ENCODE data around the gene WBP1.
A peak's percentile ranks its signal among the peaks of the same experiment; 100 is the strongest.
"Not testable (repeated sequence)": the region's sequence is repeated elsewhere in the genome, so short reads cannot be mapped to it uniquely, and the experiment has no call there.

Gene WBP1

GRCh38 chr2:74474899-74475298 lies 16.7 kb downstream of the WBP1 start:
- Mint-ChIP-seq H3K36me3 (ENCODE audit: low read depth) (peaks cover 34% of the 10 kb centered on the region), H3K4me1 (ENCODE audit: low read depth) (peaks cover 25% of the 10 kb centered on the region), H3K27ac (peak overlapping the region; percentile 34), H3K27me3 (ENCODE audit: low read depth) (no peaks in the 10 kb centered on the region), H3K4me3 (no peak overlapping the region), H3K9me3 (no peaks in the 10 kb centered on the region)

DNA sequence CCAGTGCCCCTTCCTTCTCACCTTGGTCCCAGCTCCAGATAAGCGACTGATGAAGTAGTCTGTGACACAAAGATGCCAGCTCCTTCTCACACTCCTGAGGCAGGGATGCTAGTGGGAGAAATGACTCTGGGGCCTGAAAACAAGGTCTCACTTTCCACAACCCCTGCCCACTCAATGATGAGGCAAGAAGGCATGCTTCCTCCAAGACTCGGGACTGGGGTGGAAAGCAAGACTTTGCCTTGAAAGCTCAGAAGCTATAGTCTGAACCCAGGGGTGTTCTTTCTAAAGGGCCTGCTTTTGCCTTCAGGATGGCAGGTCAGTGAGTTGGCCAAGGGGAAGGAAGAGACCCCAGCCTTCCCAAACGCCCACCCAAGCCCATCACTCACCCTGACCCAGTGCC lies 23.2 kb downstream of the WBP1 start:
- Mint-ChIP-seq H3K4me1 (ENCODE audit: low read depth) (peaks cover 22% of the 10 kb centered on the region), H3K36me3 (ENCODE audit: low read depth) (peaks cover 29% of the 10 kb centered on the region), H3K27me3 (ENCODE audit: low read depth) (no peaks in the 10 kb centered on the region), H3K9me3 (no peaks in the 10 kb centered on the region), H3K27ac (no peak overlapping the region), H3K4me3 (peak overlapping the region; percentile 100)

DNA sequence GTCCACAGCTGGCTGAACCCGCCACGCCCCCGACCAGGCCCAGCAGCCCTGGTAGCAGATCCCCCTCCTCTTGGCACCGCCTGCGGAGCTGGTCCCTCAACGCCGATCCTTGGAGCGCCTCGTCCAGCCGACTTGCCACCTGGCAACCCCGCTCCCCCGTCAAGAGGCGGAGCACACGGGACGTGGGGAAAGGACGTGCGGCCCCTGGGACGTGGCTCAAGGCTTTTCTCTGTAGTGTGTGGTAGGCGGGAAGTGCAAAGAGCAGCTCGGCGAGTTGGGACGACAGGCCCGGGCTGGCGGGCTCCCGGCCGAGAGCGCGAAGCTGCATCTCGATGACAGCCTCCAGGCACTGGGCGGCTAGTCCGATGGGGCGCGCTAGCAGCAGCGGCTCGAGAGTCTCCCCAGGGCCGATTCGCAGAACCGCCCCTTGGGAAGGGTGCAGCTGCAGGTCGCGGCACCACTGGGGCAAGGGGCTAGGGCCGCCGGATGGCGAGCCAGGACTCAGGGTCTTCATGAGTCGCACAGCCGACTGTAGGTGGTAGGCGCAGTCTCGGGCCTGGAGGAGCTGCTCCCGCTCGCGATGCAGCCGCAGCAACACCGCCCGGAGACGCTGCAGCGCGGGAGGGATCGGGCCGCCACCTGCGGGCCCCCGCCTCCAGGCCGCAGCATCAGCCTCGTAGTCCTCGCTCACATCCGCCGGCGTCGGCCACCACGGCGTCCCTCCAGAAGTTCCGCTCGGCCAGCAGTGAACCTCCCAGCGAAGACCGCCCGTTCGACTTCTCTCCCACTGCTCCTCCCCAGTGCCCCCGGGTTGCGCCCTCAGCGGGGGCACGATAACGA lies 23.9 kb downstream of the WBP1 start:
- H3K27ac Mint-ChIP-seq, result peak overlapping the region; percentile 100

DNA sequence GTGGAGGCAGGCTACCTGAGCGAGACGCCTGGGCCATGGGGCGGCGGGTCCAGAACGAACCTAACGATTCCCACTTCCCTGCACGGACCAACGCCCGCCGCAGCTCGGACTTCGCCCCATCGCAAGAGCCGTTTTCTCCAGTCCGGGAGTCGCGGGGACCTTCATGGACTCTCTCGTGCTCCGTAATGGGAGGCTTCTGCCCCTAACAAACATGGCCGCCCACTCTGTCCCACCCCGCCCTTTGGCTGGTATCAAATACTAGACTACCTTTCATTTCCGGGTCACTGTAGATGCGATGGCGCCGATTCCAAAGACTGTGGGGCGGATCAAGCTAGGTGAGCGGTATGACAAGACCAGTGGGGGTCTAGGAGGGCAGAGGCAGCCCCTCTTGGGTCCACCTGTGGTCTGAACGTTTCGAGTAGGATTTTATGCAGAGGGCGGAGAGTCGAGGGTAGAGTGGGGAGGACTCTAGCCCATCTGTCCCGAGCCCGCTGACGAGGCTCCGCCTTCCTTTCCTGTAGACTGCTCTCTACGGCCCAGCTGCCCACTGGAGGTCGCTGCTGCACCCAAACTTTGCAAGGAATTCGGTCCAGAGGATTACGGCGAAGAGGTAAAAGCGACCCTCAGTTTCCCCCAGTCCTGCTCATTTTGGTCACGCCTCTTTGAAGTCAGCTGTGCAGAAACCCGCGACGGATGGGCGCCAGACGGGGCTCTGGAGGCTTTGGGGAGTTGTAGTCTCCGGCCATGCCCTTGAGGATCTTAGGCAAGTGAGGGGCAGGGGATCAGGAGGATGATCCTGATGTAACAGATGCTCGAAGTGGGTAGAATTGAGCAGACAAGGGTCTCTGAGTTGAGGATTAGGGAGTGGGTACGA lies 24.8 kb downstream of the WBP1 start, which contains the start of the genes CCDC142 and TTC31:
Gene CCDC142 (minus strand): TSS at position 198 of the 874 bp plus-strand sequence. CDS start 161 bp downstream, at position 37.
Gene TTC31 (plus strand): TSS at position 281 of the 874 bp plus-strand sequence. CDS start 15 bp downstream, at position 296.
- Mint-ChIP-seq H3K4me3 (peak within 1 kb of the TSS; percentile 100), H3K36me3 (ENCODE audit: low read depth) (peaks cover 24% of the 10 kb centered on the region), H3K9me3 (no peaks in the 10 kb centered on the region), H3K4me1 (ENCODE audit: low read depth) (peaks cover 22% of the 10 kb centered on the region), H3K27me3 (ENCODE audit: low read depth) (no peaks in the 10 kb centered on the region), H3K27ac (peak within 1 kb of the TSS; percentile 100)

More for the DNA sequence above, 23.9 kb downstream of the WBP1 start:
- Mint-ChIP-seq H3K4me3 (peak overlapping the region; percentile 100), H3K36me3 (ENCODE audit: low read depth) (peaks cover 29% of the 10 kb centered on the region), H3K9me3 (no peaks in the 10 kb centered on the region), H3K27me3 (ENCODE audit: low read depth) (no peaks in the 10 kb centered on the region), H3K4me1 (ENCODE audit: low read depth) (peaks cover 22% of the 10 kb centered on the region)

DNA sequence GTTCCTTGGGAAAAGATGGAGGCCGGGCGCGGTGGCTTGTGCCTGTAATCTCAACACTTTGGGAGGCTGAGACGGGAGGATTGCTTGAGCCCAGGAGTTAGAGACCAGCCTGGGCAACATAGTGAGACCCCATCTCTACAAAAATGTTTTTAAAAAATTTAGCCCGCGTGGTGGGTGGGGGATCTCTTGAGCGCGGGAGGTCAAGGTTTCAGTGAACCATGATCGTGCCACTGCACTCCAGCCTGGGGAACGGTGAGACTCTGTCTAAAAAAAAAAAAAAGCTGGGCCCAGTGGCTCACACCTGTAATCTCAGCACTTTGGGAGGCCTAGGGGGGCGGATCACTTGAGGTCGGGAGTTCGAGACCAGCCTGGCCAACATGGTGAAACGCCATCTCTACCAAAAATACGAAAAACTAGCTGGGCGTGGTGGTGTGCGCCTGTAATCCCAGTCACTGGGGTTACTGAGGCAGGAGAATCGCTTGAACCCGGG lies 25.5 kb downstream of the WBP1 start:
- Mint-ChIP-seq H3K4me1 (ENCODE audit: low read depth) (peaks cover 22% of the 10 kb centered on the region), H3K4me3 (peak overlapping the region; percentile 100), H3K36me3 (ENCODE audit: low read depth) (peaks cover 24% of the 10 kb centered on the region), H3K27ac (peak overlapping the region; percentile 100)
- H3K27me3 Mint-ChIP-seq (ENCODE audit: low read depth); H3K9me3 Mint-ChIP-seq: not testable (repeated sequence)

DNA sequence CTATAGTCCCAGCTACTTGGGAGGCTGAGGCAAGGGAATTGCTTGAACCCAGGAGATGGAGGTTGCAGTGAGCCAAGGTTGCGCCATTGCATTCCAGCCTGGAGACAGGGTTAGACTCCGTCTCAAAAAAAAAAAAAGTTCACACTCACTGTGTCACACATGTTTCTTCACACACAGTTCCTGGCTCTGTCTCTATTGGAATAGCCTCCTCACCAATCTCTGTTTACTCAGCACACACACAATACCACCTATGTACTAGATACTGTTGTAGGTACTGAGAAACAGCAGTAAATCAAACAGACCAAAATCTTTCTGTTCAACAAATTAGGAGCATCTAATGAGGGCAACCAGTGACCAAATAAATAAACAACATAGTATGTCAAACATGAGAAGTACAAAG lies 27.9 kb downstream of the WBP1 start:
- Mint-ChIP-seq H3K27me3 (ENCODE audit: low read depth) (no peaks in the 10 kb centered on the region), H3K36me3 (ENCODE audit: low read depth) (peaks cover 15% of the 10 kb centered on the region), H3K4me3 (no peak overlapping the region), H3K27ac (no peak overlapping the region), H3K4me1 (ENCODE audit: low read depth) (peaks cover 13% of the 10 kb centered on the region), H3K9me3 (no peaks in the 10 kb centered on the region)

DNA sequence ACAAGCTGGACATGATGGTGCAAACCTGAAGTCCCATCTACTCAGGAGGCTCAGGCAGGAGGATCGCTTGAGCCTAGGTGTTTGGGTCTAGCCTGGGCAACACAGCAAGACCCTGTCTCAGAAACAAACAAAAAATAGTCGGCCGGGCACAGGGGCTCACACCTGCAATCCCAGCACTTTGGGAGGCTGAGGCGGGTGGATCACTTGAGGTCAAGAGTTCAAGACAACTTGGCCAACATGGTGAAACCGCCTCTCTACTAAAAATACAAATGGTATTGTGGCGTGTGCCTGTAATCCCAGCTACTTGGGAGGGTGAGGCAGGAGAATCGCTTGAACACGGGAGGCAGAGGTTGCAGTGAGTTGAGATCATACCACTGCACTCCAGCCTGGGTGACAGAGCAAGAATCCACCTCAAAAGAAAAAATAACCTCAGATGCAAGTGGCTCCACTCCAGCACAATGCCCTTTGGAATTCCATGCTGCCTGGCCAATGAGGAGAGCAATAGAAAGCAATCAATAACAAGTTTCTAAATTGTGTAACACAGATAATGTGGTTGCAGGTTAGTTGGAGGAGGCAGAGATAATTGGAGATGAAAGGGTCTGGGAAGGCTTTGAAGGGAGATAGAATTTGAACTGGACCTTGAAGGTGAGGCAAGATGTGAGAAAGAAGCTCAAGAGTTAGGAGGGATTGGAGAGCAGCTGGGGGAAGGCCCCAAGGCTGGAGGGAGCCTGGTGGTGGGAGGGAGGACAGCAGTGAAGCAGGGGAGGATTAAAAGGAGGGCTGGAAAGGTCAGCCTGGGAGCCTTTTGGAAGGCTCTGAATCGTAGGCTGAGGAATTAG lies 30.6 kb downstream of the WBP1 start:
- H3K27me3 Mint-ChIP-seq (ENCODE audit: low read depth), result no peaks in the 10 kb centered on the region
- H3K9me3 Mint-ChIP-seq, result no peaks in the 10 kb centered on the region
- no peak overlapping the region for H3K4me3 Mint-ChIP-seq
- peaks cover 4% of the 10 kb centered on the region for H3K4me1 Mint-ChIP-seq (ENCODE audit: low read depth)
- peak overlapping the region; percentile 49 for H3K27ac Mint-ChIP-seq
- H3K36me3 Mint-ChIP-seq (ENCODE audit: low read depth), result peaks cover 30% of the 10 kb centered on the region

GRCh38 chr2:74489906-74490305 lies 31.7 kb downstream of the WBP1 start:
- H3K27ac Mint-ChIP-seq, result no peak overlapping the region
- no peak overlapping the region for H3K4me3 Mint-ChIP-seq
- H3K27me3 Mint-ChIP-seq (ENCODE audit: low read depth), result no peaks in the 10 kb centered on the region
- peaks cover 36% of the 10 kb centered on the region for H3K36me3 Mint-ChIP-seq (ENCODE audit: low read depth)
- H3K9me3 Mint-ChIP-seq, result no peaks in the 10 kb centered on the region
- H3K4me1 Mint-ChIP-seq (ENCODE audit: low read depth), result peaks cover 5% of the 10 kb centered on the region

DNA sequence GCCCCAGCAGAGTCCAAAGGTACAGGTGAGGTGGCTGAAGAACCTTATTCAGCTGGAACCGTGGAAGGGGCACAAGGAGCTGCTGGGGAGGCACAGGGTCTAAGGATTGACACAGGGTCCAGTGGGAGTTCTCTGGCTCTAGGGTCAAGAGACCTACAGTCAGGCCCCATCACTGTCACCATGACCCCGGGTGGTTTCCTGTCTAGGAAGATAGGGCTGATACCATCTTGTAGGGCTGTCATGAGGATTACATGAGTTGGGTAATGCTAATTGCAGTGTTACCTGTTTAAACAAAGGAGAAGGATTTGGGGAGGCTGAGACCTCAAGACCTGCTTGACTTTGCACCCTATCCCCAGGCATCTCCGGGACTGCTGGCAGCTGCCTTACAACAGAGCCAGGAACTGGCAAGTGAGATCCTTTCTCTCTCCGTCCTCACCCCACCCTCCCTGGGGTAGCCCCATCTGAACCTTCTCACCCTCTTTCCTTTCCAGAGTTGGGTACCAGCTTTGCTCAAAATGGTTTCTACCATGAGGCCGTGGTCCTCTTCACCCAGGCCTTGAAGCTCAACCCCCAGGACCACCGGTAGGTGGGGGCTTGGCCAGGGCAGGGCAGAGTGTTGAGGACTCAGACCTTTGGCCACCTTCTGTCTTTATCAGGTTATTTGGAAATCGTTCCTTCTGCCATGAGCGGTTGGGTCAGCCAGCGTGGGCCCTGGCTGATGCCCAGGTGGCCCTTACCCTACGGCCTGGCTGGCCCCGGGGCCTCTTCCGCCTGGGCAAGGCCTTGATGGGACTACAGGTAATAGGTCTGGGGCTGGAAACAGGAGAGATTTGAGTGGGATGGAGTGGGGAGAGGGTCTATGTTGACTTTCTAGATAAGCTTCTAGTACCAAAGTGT lies 33.7 kb downstream of the WBP1 start:
- Mint-ChIP-seq H3K4me1 (ENCODE audit: low read depth) (peaks cover 5% of the 10 kb centered on the region), H3K9me3 (no peaks in the 10 kb centered on the region), H3K27ac (no peak overlapping the region), H3K36me3 (ENCODE audit: low read depth) (peaks cover 39% of the 10 kb centered on the region), H3K27me3 (ENCODE audit: low read depth) (no peaks in the 10 kb centered on the region), H3K4me3 (no peak overlapping the region)

DNA sequence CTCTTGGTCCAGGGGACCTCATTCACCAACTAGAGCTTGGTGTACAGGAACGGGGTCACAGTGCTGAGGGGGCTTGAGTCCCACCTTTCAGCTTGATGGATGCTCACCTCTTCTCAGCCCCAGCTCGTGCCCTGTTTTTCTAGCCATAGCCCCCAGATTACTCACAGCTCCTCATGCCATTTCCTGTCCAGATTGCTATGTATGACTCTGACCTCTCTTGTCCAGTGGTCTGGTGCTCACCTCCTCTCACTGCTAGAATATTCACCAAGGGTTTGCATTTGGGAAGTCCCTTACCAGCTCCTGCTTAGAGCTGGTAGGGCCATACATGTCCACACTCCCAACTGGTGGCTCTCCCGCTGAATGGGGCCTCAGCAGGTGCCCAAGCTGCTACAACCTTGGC lies 35.3 kb downstream of the WBP1 start:
- H3K9me3 Mint-ChIP-seq, result no peaks in the 10 kb centered on the region
- peaks cover 39% of the 10 kb centered on the region for H3K36me3 Mint-ChIP-seq (ENCODE audit: low read depth)
- peaks cover 11% of the 10 kb centered on the region for H3K27me3 Mint-ChIP-seq (ENCODE audit: low read depth)
- peaks cover 10% of the 10 kb centered on the region for H3K4me1 Mint-ChIP-seq (ENCODE audit: low read depth)
- no peak overlapping the region for H3K27ac Mint-ChIP-seq
- H3K4me3 Mint-ChIP-seq, result no peak overlapping the region

DNA sequence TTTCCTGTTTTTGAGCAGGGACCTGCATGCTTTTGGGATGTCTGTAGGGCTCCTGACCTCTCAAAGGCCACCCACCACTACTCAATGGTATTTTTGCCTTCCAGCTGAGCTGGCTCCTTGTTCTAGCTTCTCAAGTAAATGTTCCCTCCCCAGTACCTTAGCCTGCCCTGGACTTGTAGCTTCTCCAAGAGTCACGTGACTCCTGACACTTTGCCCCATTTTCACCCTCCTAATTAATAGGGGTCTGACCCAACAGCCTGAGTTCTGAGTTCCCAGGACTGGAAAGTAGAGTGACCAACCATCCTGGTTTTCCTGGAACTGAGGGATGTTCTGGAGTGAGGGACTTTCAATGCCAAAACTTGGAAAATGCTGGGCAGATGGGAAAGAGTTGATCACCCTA lies 37.2 kb downstream of the WBP1 start:
- peaks cover 15% of the 10 kb centered on the region for H3K4me1 Mint-ChIP-seq (ENCODE audit: low read depth)
- peaks cover 27% of the 10 kb centered on the region for H3K27me3 Mint-ChIP-seq (ENCODE audit: low read depth)
- H3K9me3 Mint-ChIP-seq, result no peaks in the 10 kb centered on the region
- H3K36me3 Mint-ChIP-seq (ENCODE audit: low read depth), result peaks cover 40% of the 10 kb centered on the region
- no peak overlapping the region for H3K27ac Mint-ChIP-seq
- no peak overlapping the region for H3K4me3 Mint-ChIP-seq

- H3K9me3 Mint-ChIP-seq, result no peaks in the 10 kb centered on the region
- H3K27me3 Mint-ChIP-seq (ENCODE audit: low read depth), result peaks cover 45% of the 10 kb centered on the region
- H3K36me3 Mint-ChIP-seq (ENCODE audit: low read depth), result peaks cover 30% of the 10 kb centered on the region
- peak overlapping the region; percentile 87 for H3K4me3 Mint-ChIP-seq
- peak overlapping the region; percentile 26 for H3K27ac Mint-ChIP-seq
- H3K4me1 Mint-ChIP-seq (ENCODE audit: low read depth), result peaks cover 13% of the 10 kb centered on the region
Measured at GRCh38 chr2:74496997-74497776, 38.9 kb downstream of the WBP1 start.

Measured in T-helper 1 cell treated with Interleukin-12 subunit alpha and Interleukin-12 subunit beta and Interleukin-4 antibody, amounts not matched to agents 30 μg/mL and 1 μg/mL, for 36 hours (primary cell).